Ishikawa (cell line): Measurements from ENCODE around the gene CREBRF.

ENCODE experiments used
- CEBPB ChIP-seq: IDR thresholded peaks from 2 replicates; pipeline ENCODE4 v1.6.1; 2012
- CREB1 ChIP-seq: IDR thresholded peaks from 2 replicates; pipeline ENCODE4 v1.6.1; 2012; ENCODE audit warnings: low read depth
- EGR1 ChIP-seq: IDR thresholded peaks from 2 replicates; pipeline ENCODE4 v1.6.1; 2012
- EP300 ChIP-seq: IDR thresholded peaks from 2 replicates; pipeline ENCODE4 v1.6.1; 2012; ENCODE audit warnings: borderline replicate concordance
- FOXM1 ChIP-seq: IDR thresholded peaks from 2 replicates; pipeline ENCODE4 v1.6.1; 2012; ENCODE audit warnings: low read depth, borderline replicate concordance
- NFIC ChIP-seq: IDR thresholded peaks from 2 replicates; pipeline ENCODE4 v1.6.1; 2012
- RAD21 ChIP-seq: IDR thresholded peaks from 2 replicates; pipeline ENCODE4 v1.6.1; 2012; ENCODE audit warnings: low read depth
- REST ChIP-seq: IDR thresholded peaks from 2 replicates; pipeline ENCODE4 v1.6.1; 2012; ENCODE audit warnings: low read depth, mild to moderate bottlenecking
- TAF1 ChIP-seq: IDR thresholded peaks from 2 replicates; pipeline ENCODE4 v1.6.1; 2012; ENCODE audit warnings: low read depth, mild to moderate bottlenecking
- TCF12 ChIP-seq: IDR thresholded peaks from 2 replicates; pipeline ENCODE4 v1.6.1; 2012; ENCODE audit warnings: low read depth
- TEAD4 ChIP-seq: IDR thresholded peaks from 2 replicates; pipeline ENCODE4 v1.6.1; 2012
- USF1 ChIP-seq: IDR thresholded peaks from 2 replicates; pipeline ENCODE4 v1.6.1; 2012
- YY1 ChIP-seq: IDR thresholded peaks from 2 replicates; pipeline ENCODE4 v1.6.1; 2012; ENCODE audit warnings: low read depth
- ZBTB7A ChIP-seq: IDR thresholded peaks from 2 replicates; pipeline ENCODE4 v1.6.1; 2012; ENCODE audit warnings: low read depth
- TF ChIP-seq, protein P1 (sequence below): IDR thresholded peaks from 2 replicates; pipeline ENCODE4 v1.6.1; 2012

Gene CREBRF

GRCh38 chr5:173114536-173114935 is 58.4 kb downstream of the CREBRF start:
- TF ChIP-seq REST (no peak), EGR1 (no peak), USF1 (no peak), EP300 (no peak), YY1 (no peak), TCF12 (no peak), TEAD4 (no peak), ZBTB7A (no peak), TAF1 (no peak), FOXM1 (no peak), CREB1 (no peak), CEBPB (no peak), NFIC (no peak), RAD21 (no peak)
- TF ChIP-seq, protein P1, sequence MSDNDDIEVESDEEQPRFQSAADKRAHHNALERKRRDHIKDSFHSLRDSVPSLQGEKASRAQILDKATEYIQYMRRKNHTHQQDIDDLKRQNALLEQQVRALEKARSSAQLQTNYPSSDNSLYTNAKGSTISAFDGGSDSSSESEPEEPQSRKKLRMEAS: no peak

GRCh38 chr5:173119719-173120118 is 63.6 kb downstream of the CREBRF start:
- TF ChIP-seq ZBTB7A (no peak), TAF1 (no peak), TCF12 (no peak), EGR1 (no peak), CREB1 (no peak), CEBPB (no peak), USF1 (no peak), YY1 (no peak), TEAD4 (no peak), REST (no peak), EP300 (no peak), FOXM1 (no peak), NFIC (no peak), RAD21 (no peak)
- TF ChIP-seq, protein P1: no peak

DNA sequence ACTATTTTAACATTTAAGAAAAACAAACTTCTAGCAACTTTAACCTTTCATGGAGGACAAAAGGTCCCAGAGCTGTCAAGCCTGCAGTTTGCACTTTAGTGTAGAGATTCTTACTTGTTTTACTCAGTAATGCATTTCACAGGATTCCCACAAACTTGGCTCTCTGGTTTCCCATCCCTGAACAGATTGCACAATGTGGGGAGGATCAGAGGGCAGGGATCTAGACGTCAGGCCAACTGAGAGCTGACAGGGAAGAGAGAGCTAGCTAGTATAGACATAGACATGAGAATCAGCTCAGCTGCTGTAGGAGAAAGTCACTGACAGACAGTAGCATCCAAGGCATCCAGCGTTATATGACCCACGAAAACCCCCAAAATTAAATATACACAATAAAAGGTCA is 67.3 kb downstream of the CREBRF start:
- TF ChIP-seq TAF1 (no peak), CREB1 (no peak), NFIC (no peak), CEBPB (peak; percentile 48), TCF12 (no peak), YY1 (no peak), FOXM1 (no peak)

GRCh38 chr5:173138707-173139106 is 82.6 kb downstream of the CREBRF start:
- TF ChIP-seq USF1 (no peak), EP300 (no peak), EGR1 (no peak), NFIC (no peak), RAD21 (no peak), REST (no peak), CEBPB (no peak), ZBTB7A (no peak), TCF12 (no peak), TAF1 (no peak), CREB1 (no peak)
- TF ChIP-seq, protein P1: no peak
